ENCODE results near the gene CSTPP1. TPM values are rescaled to one million over a fixed set of nuclear protein-coding genes. Genes with fewer than 3 reads are reported as not detected.
A peak's percentile ranks its signal among the peaks of the same experiment; 100 is the strongest.

CSTPP1 gene
- total and polyA plus RNA-seq, 2 of the 4 experiments (the other 2 are of a cell fraction): 22.0 to 35.7 TPM

DNA sequence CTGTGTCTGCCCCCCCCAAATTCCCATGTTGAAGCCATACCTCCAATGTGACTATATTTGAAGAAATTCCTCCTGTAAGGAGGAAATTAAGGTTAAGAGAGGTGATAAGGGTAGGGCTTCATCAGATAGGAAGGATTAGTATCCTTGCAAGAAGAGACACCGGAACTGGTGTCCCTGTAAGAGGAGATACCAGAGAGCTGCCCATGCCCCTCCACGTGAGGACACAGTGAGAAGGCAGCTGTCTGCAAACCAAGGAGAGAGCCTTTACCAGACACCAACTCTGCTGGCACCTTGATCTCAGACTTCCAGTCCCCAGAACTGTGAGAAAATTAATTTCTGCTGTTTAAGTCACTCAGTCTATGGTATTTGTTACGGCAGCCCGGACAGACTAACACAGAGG is 130.8 kb downstream of the CSTPP1 start:
- no CpG with 5 or more reads among the region's 4 CpGs for WGBS, 2 experiments (ENCODE audit: extremely low coverage in 2 of 2, insufficient read length in 1 of 2)
- no peak overlapping the region for H2AK9ac ChIP-seq (replicated peaks; ENCODE audit: low read depth, low read length, poor library complexity)
- peaks cover 1% of the 10 kb centered on the region; the same call in 1 of the 2 replicates for H3K4me1 ChIP-seq (ENCODE audit: control insufficient read depth, insufficient read depth, low read length)
- H3K14ac ChIP-seq (replicated peaks; ENCODE audit: low read depth, low read length): no peak overlapping the region; the same call in 1 of the 2 replicates
- BruUV-seq (replicated peaks): no TSS peak
- in situ Hi-C loops (cut with MboI; ENCODE audit: low sequenced_read_pairs) (no loop called here), intact Hi-C loops (cut with micrococcal nuclease) (no loop called here), dilution Hi-C loops (cut with HindIII; ENCODE audit: low sequenced_read_pairs, unreplicated experiment) (no loop called here)
- no peak overlapping the region for H3K56ac ChIP-seq (ENCODE audit: extremely low read depth, insufficient read depth, low read length)
- H3K36me3 ChIP-seq (ENCODE audit: control insufficient read depth, insufficient read depth, low read length): no peaks in the 10 kb centered on the region
- H4K8ac ChIP-seq (ENCODE audit: low read depth in 2 of 2, low read length in 2 of 2): peak overlapping the region in 1 of 2 experiments; percentile 32; a peak in 1 of 4 replicates
- 0 out of 2 replicates have a peak, but pooled peaks cover 3% of the 10 kb centered on the region for H4K20me1 ChIP-seq (ENCODE audit: insufficient read depth, low read length)
- H3K23ac ChIP-seq (ENCODE audit: low read depth, low read length): no peak overlapping the region
- POLR2A ChIA-PET (ENCODE audit: unreplicated experiment): interaction anchor here (0.5 kb wide), 1 partner anchor 226 kb away, joined by 19 read pairs; no protein-coding TSS in a partner anchor
- no peak overlapping the region for H3K27ac ChIP-seq (ENCODE audit: insufficient read depth, low read length)
- no peak overlapping the region for H2AFZ ChIP-seq (replicated peaks; ENCODE audit: low read length, poor library complexity)
- no peak overlapping the region for H2AK5ac ChIP-seq (ENCODE audit: low read depth, low read length)
- no peak overlapping the region for H3K4me3 ChIP-seq (ENCODE audit: insufficient read depth, low read depth, low read length)
- no peak overlapping the region for H3K4me2 ChIP-seq (ENCODE audit: low read depth, low read length)
- no peaks in the 10 kb centered on the region for H3K9me3 ChIP-seq (ENCODE audit: control insufficient read depth, insufficient read depth, low read length)
- H4K5ac ChIP-seq (ENCODE audit: low read depth, low read length): no peak overlapping the region
- H3K4ac ChIP-seq (ENCODE audit: low read depth, low read length): no peak overlapping the region
- H2BK120ac ChIP-seq (ENCODE audit: low read depth, low read length): no peak overlapping the region
- no peak overlapping the region for H2BK20ac ChIP-seq (ENCODE audit: low read depth, low read length)
- DNase-seq (no peak), ATAC-seq (ENCODE audit: low read depth) (no peak; the same call in 1 of the 2 replicates)
- CTCF ChIA-PET: no interaction called here
- 0 out of 2 replicates have a peak, but pooled peaks cover 3% of the 10 kb centered on the region for H3K9me1 ChIP-seq (ENCODE audit: insufficient read depth, low read length)
- no peak overlapping the region for H4K91ac ChIP-seq (ENCODE audit: insufficient read depth, low read depth, low read length)
- no peak overlapping the region for H2BK15ac ChIP-seq (ENCODE audit: low read depth, low read length)
- TF ChIP-seq RCOR1 (IDR thresholded peaks at IDR 0.05; ENCODE audit: insufficient replicate concordance, low read length) (no peak), FOS (IDR thresholded peaks at IDR 0.05; ENCODE audit: low read depth, low read length) (no peak), NFE2L2 (IDR thresholded peaks at IDR 0.05; ENCODE audit: low read depth, low read length) (no peak), MAFK (IDR thresholded peaks at IDR 0.05; ENCODE audit: low read depth, low read length) (no peak), CEBPB (IDR thresholded peaks at IDR 0.05; ENCODE audit: low read depth, low read length) (no peak), MAZ (IDR thresholded peaks at IDR 0.05; ENCODE audit: borderline replicate concordance, low read depth, low read length) (no peak), POLR2A (IDR thresholded peaks at IDR 0.05; ENCODE audit: low read depth, low read length) (no peak), RAD21 (IDR thresholded peaks at IDR 0.05; ENCODE audit: low read length) (no peak), RFX5 (IDR thresholded peaks at IDR 0.05; ENCODE audit: low read depth, low read length) (no peak), SMC3 (IDR thresholded peaks at IDR 0.05; ENCODE audit: low read depth, low read length) (no peak), CHD1 (IDR thresholded peaks at IDR 0.05; ENCODE audit: low read depth, low read length) (no peak), BHLHE40 (IDR thresholded peaks at IDR 0.05; ENCODE audit: low read depth, low read length) (no peak), MXI1 (IDR thresholded peaks at IDR 0.05; ENCODE audit: borderline replicate concordance, low read depth, low read length) (no peak)
- TF ChIP-seq, protein P1, sequence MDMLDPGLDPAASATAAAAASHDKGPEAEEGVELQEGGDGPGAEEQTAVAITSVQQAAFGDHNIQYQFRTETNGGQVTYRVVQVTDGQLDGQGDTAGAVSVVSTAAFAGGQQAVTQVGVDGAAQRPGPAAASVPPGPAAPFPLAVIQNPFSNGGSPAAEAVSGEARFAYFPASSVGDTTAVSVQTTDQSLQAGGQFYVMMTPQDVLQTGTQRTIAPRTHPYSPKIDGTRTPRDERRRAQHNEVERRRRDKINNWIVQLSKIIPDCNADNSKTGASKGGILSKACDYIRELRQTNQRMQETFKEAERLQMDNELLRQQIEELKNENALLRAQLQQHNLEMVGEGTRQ (IDR thresholded peaks at IDR 0.05; ENCODE audit: low read depth, low read length): no peak
- TF ChIP-seq, protein P2, sequence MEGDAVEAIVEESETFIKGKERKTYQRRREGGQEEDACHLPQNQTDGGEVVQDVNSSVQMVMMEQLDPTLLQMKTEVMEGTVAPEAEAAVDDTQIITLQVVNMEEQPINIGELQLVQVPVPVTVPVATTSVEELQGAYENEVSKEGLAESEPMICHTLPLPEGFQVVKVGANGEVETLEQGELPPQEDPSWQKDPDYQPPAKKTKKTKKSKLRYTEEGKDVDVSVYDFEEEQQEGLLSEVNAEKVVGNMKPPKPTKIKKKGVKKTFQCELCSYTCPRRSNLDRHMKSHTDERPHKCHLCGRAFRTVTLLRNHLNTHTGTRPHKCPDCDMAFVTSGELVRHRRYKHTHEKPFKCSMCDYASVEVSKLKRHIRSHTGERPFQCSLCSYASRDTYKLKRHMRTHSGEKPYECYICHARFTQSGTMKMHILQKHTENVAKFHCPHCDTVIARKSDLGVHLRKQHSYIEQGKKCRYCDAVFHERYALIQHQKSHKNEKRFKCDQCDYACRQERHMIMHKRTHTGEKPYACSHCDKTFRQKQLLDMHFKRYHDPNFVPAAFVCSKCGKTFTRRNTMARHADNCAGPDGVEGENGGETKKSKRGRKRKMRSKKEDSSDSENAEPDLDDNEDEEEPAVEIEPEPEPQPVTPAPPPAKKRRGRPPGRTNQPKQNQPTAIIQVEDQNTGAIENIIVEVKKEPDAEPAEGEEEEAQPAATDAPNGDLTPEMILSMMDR (conservative IDR thresholded peaks at IDR 0.05; ENCODE audit: low read depth, low read length): no peak
- TF ChIP-seq, protein P3, sequence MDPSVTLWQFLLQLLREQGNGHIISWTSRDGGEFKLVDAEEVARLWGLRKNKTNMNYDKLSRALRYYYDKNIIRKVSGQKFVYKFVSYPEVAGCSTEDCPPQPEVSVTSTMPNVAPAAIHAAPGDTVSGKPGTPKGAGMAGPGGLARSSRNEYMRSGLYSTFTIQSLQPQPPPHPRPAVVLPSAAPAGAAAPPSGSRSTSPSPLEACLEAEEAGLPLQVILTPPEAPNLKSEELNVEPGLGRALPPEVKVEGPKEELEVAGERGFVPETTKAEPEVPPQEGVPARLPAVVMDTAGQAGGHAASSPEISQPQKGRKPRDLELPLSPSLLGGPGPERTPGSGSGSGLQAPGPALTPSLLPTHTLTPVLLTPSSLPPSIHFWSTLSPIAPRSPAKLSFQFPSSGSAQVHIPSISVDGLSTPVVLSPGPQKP (IDR thresholded peaks at IDR 0.05; ENCODE audit: borderline replicate concordance, low read depth, low read length): no peak
- no peaks in the 10 kb centered on the region for H3K27me3 ChIP-seq (ENCODE audit: control insufficient read depth, insufficient read depth, low read length)
- H3K18ac ChIP-seq (ENCODE audit: low read depth, low read length): no peak overlapping the region
- no peak overlapping the region for H3K9ac ChIP-seq (ENCODE audit: low read depth, low read length)
- no peak overlapping the region for H2BK5ac ChIP-seq (ENCODE audit: low read depth, low read length, poor library complexity, severe bottlenecking)
- peaks cover 3 to 8% of the 10 kb centered on the region in 2 experiments; a peak in 1 of 4 replicates for H3K79me1 ChIP-seq (ENCODE audit: low read depth in 1 of 2, low read length in 2 of 2)
